ENCODE data around the gene C16orf78.

C16orf78 gene

GRCh38 chr16:49440156-49441065 is 66.8 kb downstream of the C16orf78 start:
- TF ChIP-seq CTCF (conservative IDR thresholded peaks at IDR 0.05; ENCODE audit: control insufficient read depth, insufficient read depth, low read depth, low read length) = no peak
- no peak overlapping the region for H3K4me3 ChIP-seq (ENCODE audit: control insufficient read depth, low read depth, low read length)
- no peak for DNase-seq (ENCODE audit: low read depth)

- TF ChIP-seq CTCF (conservative IDR thresholded peaks at IDR 0.05; ENCODE audit: control insufficient read depth, insufficient read depth, low read depth, low read length) = no peak
- no peak for DNase-seq (ENCODE audit: low read depth)
- H3K4me3 ChIP-seq (ENCODE audit: control insufficient read depth, low read depth, low read length) = no peak overlapping the region
Measured at GRCh38 chr16:49441366-49441780, 67.8 kb downstream of the C16orf78 start.

GRCh38 chr16:49442805-49443204 is 69.2 kb downstream of the C16orf78 start:
- no peak for DNase-seq (ENCODE audit: low read depth)
- no peak for TF ChIP-seq CTCF (conservative IDR thresholded peaks at IDR 0.05; ENCODE audit: control insufficient read depth, insufficient read depth, low read depth, low read length)
- H3K4me3 ChIP-seq (ENCODE audit: control insufficient read depth, low read depth, low read length) = no peak overlapping the region

GRCh38 chr16:49443576-49443975 is 70.0 kb downstream of the C16orf78 start:
- no peak for DNase-seq (ENCODE audit: low read depth)
- no peak for TF ChIP-seq CTCF (conservative IDR thresholded peaks at IDR 0.05; ENCODE audit: control insufficient read depth, insufficient read depth, low read depth, low read length)

GRCh38 chr16:49446805-49447204 is 73.2 kb downstream of the C16orf78 start:
- no peak for DNase-seq (ENCODE audit: low read depth)
- TF ChIP-seq CTCF (conservative IDR thresholded peaks at IDR 0.05; ENCODE audit: control insufficient read depth, insufficient read depth, low read depth, low read length) = no peak
- H3K4me3 ChIP-seq (ENCODE audit: control insufficient read depth, low read depth, low read length) = no peak overlapping the region

More at GRCh38 chr16:49443576-49443975, 70.0 kb downstream of the C16orf78 start:
- H3K4me3 ChIP-seq (ENCODE audit: control insufficient read depth, low read depth, low read length) = no peak overlapping the region
